ENCODE measurements around the gene PPP1CB. TPM values are rescaled to one million over a fixed set of nuclear protein-coding genes. Genes with fewer than 3 reads are reported as not detected.
"Not testable (repeated sequence)": the region's sequence is repeated elsewhere in the genome, so short reads cannot be mapped to it uniquely, and the experiment has no call there.

Gene PPP1CB
- total RNA-seq, 1 donor from 2014 or later: 491 TPM

DNA sequence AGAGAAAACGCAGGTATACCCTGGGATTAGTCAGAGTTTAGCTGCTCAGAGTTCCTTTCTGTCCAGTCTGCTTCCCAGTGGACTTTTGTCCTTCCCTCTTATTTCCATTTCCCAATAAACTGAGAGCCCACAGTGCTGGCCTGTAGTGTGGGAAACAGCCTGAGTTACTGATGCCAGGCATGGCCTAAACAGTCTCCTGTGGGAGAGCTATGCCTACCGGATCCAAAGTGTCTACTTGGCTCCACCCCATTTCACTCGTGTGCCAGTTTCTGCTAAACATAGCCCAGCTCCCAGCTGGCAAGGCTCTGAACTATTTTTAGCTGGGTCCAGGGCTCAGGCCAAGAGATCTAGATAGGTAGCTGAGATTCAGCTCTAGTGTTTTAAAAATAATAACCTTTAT lies 15.6 kb upstream of the PPP1CB start:
- peak; percentile 86 for DNase-seq (ENCODE audit: low spot score)
- intact Hi-C loops (cut with DNase I): loop anchor here (1.0 kb wide), 1 partner anchor 19 kb away; no protein-coding TSS in a partner anchor

DNA sequence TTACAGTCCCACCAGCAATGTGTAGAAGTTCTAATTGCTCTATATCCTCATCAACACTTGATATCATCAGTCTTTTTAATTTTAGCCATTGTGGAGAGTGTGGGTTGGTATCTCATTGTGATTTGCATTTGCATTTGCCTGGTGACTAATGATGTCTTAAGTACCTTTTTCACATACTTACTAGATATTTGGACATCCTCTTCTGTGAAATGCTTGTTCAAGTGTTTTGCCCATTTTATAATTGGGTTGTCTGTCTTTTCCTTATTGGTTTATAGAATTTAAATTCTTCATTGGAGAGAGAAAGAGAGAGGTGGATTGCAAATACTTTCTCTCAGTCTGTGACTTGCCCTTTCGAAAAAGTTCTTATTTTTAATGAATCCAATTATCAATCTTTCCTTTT lies 14.0 kb upstream of the PPP1CB start:
- DNase-seq (ENCODE audit: low spot score): no peak

DNA sequence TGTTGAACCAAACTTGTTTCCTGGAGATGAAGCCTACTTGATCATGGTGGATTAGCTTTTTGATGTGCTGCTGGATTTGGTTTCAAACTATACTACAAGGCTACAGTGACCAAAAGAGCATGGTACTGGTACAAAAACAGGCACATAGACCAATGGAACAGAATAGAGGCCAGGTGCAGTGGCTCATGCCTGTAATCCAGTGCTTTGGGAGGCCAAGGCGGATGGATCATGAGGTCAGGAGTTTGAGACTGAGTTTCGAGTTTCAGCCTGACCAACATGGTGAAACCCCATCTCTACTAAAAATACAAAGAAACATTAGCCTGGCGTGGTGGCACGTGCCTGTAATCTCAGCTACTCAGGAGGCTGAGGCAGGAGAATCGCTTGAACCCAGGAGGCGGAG lies 9.0 kb upstream of the PPP1CB start:
- intact Hi-C loops (cut with DNase I); DNase-seq (ENCODE audit: low spot score): not testable (repeated sequence)

More for the DNA sequence above, 14.0 kb upstream of the PPP1CB start:
- intact Hi-C loops (cut with DNase I): no loop called here

DNA sequence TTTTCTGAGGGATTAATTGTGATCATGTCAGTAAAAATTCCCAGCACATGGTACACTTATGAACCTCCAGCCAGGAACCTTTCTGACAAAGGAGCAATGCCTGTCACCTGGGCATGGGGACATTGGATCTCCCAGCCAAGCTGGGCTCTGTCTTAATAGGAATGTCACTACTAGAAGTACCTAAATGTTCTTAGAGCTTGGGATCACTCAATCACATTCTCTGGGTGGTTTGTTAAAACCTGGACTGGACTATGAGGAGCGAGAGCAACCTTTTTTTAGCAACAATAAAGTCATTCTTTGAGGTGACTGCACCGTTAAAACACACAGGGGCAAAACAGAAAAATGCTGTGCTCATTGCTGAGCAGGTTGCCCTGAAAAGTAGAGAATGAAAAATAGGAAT lies 6.4 kb upstream of the PPP1CB start:
- DNase-seq (ENCODE audit: low spot score): no peak
- intact Hi-C loops (cut with DNase I): no loop called here

DNA sequence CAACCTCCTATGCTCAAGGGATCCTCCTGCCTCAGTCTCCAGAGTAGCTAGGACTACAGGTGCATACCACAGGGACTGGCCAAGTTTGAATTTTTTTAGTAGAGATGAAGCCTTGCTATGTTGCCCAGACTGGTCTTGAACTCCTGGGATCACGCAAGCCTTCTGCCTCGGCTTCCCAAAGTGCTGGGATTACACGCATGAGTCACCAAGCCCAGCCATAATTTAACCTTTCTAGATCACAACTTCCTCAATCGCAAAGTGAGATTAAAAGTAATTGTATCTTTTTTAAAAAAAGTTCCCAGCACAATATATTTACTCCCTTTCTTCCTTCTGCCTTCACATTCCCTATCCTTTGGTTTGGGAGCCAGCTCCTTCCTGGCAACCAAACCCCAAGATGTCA lies 5.8 kb upstream of the PPP1CB start:
- DNase-seq (ENCODE audit: low spot score): no peak
- intact Hi-C loops (cut with DNase I): no loop called here

DNA sequence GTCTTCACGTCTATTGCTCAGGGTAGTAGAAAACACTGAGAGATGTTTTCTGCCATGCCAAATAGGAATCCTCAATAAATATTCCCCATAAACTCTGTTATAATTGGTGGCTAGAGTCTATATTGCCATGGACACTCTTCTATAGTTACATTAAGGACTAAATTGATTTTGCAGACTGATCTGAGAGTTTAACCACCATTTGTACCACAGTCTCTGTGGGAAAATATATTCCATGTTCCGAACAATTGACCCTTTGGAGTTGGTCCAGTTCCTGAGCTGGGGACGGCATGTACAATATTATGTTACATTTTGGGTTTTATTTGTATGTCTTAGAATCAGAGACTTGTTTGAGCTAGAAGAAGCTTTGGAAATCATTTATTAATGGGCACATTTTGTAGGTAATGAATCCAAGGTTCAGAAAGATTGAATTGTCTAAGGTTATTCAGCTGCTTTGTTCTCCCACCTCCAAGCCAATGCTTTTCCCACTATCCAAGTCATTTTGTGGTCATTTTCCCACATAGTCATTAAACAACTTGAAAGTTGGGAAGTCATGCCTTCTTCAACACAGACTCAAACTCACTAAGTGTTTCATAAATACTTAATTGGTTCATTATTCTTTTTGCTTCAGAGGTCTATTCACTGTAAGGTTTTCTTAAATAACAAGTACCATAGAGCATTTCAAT lies 5.1 kb upstream of the PPP1CB start:
- DNase-seq (ENCODE audit: low spot score): no peak
- intact Hi-C loops (cut with DNase I): no loop called here

DNA sequence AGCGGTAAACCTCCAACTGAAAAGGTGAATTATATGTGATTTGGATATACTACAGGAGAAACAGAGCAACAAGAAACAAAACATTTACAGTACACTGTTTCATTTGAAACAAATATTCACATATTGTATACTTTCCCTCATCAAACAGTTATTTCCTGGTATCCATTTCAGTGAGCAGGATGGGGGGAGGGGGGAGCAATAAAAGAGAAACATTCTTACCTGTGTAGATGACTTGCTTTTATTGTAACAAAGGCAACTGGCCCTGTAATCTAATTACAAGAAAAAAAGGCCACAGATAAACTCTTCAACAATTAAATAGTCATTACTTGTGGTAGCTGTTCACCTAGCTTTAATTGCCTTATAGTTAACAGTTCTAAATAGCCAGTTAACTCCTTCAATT lies 3.9 kb upstream of the PPP1CB start:
- no peak for DNase-seq (ENCODE audit: low spot score)

DNA sequence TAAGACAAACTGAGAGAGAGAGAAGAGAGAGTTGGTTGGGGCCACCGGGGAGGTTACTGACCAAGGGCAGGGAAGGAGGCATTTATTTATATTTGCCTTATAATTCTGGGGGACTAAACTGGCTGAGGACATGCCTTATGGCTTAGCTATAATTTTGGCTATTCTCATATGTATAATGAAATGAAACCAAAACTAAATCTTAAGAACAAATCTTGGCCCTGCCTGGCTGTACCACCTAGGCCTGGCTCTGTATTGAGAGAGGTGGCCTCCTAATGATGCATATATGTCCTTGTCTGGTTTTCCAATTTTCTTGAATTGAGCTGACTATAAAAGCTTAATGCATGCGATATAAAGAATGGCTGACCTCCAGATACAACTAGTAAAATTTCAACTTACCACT lies 3.5 kb upstream of the PPP1CB start:
- no peak for DNase-seq (ENCODE audit: low spot score)
- intact Hi-C loops (cut with DNase I): no loop called here

More for the DNA sequence above, 3.9 kb upstream of the PPP1CB start:
- intact Hi-C loops (cut with DNase I): no loop called here

DNA sequence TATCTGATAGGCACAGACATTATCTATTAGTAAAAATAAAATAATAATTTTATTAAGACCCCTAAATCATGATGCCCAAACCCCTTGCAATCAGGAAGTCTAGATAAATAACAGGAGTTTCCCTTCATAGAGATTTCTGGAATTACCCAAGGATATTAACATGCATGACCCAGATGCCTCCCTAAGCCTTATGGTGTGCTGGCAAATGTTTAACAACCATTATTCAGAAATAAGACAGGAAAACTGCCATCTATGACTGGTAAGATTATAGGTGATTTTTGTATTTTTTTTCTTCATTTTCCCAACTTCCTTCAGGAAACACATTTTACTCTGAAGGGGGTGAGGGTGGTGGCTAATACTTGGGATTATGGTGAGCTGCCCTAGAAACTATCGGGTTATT lies 2.7 kb upstream of the PPP1CB start:
- DNase-seq (ENCODE audit: low spot score): no peak
- intact Hi-C loops (cut with DNase I): no loop called here

DNA sequence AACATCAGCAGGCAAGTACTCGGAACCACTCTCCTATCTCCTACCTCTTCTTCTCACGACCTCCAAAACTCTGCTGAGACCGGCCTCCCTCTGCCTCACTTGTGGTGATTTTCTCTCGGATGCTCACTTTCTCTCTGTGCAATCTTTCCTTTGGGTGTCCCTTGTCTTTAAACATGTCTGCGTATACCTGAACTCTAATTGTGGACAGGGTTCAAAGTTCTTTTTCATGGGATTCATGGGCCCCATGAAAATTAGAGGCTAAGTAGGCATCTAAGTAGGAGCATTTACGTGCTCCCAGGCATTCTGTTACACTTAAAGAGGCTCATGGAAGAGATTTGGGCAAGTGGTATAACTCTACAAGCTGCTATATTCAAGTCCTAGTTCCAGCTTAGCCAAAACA lies 2.1 kb upstream of the PPP1CB start:
- intact Hi-C loops (cut with DNase I): no loop called here
- no peak for DNase-seq (ENCODE audit: low spot score)

DNA sequence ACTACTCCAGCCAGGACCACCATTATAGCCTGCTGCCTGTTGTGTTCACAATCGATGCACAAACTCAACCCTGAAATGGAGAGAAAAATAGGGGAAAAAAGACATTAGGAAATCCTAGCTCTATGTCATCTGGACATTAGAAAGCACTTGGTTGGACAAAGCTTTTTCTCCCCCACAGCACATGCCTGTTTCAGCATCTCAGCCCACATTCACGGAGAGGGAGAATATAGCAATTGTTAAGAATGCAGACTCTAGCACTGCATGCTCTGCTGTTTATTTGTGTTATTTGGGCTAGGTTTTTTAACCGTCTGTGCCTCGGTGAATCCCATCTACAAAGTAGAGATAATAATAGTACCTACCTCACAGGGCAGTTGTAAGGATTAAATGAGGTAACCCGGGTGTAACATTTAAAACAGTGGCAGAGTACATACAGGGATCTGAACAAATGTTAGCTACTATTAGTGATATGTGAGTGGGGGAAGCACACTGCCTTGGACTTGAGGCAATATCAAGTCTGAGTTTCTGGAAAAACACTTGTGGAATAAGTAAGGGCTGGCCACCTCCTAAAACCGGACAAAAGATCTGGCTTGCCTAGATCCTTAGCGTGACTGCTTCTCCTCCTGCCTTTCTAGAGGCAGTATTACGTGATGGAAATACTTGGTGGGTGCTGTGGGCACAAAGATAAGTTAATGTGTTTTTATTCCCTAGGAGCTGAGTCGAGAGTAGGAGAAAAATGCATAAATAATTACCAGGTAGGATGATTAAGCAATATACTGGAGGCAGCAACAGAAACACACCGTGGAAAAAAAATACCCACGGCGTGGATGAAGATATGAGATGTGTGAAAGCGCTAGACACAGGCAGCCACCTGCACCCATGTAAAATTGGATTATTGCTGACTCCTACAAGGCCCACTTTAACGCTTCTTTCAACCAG lies 1.0 kb upstream of the PPP1CB start:
- DNase-seq (ENCODE audit: low spot score): no peak
- intact Hi-C loops (cut with DNase I): loop anchor here (1.0 to 10.0 kb wide), 6 partner anchors 33 to 156 kb away; partner anchors contain the start of gene WDR43

DNA sequence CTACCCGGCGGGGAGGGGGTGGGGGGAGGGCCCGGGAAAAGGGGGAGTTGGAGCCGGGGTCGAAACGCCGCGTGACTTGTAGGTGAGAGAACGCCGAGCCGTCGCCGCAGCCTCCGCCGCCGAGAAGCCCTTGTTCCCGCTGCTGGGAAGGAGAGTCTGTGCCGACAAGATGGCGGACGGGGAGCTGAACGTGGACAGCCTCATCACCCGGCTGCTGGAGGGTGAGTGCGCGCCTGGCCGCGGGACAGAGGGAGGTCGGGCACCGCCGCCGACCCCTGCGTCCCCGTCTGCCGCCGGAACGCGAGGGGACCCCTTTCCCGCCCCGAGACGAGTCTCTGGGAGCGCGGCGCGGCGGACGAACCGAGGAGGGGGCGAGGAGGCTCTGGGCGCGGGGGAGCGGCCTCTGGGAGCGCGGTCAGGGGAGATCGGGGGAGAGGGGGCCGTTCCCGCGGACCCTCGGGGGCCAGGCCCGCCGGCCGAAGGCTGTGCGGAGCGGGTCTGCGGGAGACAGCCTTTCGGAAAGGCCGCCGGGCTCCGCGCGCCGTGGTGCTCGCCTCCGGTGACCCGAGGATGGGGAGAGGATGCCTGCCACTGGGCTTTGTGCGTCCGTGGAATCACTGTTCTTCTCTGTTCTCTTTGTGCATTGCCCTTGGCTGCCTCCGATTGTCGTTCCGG lies 463 bp downstream of the PPP1CB start:
- DNase-seq (ENCODE audit: low spot score): peak; percentile 79
- intact Hi-C loops (cut with DNase I): loop anchor here (1.0 to 10.0 kb wide), 7 partner anchors 35 to 185 kb away; partner anchors contain the start of gene WDR43

DNA sequence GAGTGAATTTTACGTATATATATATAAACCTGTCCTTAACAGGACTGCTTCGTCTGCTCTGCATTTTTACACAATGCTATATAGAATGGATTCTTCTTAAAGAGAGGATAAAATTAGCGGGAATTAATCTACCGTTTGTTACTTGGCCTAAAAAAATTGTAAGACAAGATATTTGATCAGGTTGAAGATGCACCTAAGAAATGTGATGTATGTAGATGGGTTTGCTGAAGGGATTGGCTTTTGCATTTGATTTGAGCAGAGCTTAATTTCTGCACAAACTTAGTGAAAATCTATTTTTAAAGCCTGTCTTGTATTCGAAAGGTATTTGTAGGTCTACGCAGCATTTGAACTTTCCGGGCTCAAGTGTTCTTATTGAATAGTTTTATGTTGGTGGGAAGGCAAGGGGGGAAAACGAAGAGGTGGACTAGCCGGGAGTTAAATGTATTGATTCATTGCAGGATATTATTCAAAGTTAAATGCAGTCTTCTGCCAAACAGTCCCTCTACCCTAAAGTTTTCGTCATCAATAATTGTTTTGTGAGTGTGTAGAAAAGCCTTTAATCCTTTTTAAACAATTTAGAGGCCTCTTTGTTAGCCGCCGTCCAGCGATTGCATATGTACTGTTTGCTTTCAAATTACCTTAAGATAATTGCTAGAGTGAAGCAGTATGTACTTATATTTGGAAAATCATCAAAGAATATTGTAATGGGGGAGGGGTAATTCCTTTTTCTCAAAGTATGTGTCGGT lies 1.2 kb downstream of the PPP1CB start:
- DNase-seq (ENCODE audit: low spot score): no peak
- intact Hi-C loops (cut with DNase I): loop anchor here (2.0 to 10.0 kb wide), 5 partner anchors 36 to 186 kb away; partner anchors contain the start of gene WDR43

DNA sequence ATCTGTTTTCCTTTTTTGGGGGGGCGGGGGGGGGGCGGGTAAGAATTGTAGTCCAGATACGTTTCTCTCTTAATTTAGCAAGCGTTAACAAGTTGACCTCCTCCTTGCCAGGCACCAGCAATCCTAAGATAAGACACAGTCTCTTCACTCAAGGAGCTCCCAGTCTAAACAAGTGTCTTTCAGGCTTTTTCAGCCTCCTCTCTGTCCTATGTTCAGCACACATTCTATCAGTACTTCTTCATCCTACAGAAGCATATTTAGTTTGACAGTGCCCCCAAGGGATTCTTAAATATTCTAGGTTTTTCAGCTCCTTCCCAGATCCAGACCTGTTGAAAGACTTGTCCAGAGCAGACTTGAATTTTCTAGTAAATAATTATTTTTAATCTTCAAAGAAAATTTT lies 2.7 kb downstream of the PPP1CB start:
- no peak for DNase-seq (ENCODE audit: low spot score)
- intact Hi-C loops (cut with DNase I): loop anchor here (5.0 to 10.0 kb wide), 4 partner anchors 37 to 140 kb away; partner anchors contain the start of gene WDR43

DNA sequence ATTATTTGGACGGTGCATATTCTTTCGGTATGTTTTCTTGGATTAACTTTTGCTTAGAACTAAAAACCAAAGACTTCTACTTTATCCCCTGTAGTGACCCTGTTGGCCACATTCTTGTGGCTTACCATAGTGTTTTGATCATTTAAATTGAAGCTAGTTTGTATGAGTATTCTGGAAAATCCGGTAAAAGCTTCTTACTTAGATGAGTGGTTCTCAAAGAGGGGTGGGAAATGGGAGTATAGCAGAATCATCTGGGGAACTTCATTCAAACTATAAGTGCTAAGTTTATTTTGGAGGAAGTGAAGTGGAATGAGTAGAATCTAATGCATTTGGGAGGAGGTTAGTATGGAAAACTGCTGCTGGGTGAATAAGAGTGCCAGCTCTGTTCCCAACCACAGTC lies 3.8 kb downstream of the PPP1CB start:
- no peak for DNase-seq (ENCODE audit: low spot score)
- intact Hi-C loops (cut with DNase I): loop anchor here (10.0 kb wide), 1 partner anchor 139 kb away; the partner anchor contains the start of gene WDR43

DNA sequence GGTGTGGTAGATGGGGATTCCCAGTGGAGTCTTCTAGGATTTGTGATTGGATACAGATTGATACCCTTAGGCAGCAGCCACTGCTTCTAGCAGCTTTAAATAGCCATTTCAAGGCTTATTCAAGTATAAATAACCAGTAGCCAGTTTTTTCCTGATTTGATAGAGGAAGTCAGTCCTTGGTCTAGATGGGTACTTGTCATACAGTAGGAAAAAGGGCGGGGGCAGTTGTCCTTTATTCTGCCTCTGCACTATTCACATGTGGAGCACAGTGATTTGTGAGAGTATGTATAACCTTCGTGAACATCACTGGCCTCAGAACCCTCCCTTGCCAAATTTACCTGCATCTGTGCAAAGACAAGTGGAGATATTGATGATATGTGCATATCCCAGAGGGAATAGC lies 6.8 kb downstream of the PPP1CB start:
- no peak for DNase-seq (ENCODE audit: low spot score)
- intact Hi-C loops (cut with DNase I): loop anchor here (10.0 kb wide), 1 partner anchor 136 kb away; the partner anchor contains the start of gene WDR43

DNA sequence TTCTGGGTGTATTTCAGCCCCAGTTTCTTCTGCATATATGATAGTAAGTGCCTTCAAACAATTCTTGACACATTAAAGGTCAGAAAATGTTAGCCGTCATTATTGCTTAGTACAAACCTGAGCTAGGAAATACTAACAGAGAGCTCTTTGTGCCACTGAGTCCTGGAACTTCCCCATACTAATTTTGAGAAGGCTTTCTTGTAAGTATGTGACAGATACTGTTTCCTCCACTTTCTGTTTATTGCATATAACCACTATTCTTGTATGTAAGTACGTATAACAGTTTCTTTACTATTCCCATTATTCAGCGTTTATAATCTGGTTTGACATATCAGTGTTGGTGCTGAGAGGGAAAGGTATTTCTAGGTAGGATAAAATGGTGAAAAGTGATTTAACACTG lies 9.8 kb downstream of the PPP1CB start:
- intact Hi-C loops (cut with DNase I): no loop called here
- DNase-seq (ENCODE audit: low spot score): no peak

DNA sequence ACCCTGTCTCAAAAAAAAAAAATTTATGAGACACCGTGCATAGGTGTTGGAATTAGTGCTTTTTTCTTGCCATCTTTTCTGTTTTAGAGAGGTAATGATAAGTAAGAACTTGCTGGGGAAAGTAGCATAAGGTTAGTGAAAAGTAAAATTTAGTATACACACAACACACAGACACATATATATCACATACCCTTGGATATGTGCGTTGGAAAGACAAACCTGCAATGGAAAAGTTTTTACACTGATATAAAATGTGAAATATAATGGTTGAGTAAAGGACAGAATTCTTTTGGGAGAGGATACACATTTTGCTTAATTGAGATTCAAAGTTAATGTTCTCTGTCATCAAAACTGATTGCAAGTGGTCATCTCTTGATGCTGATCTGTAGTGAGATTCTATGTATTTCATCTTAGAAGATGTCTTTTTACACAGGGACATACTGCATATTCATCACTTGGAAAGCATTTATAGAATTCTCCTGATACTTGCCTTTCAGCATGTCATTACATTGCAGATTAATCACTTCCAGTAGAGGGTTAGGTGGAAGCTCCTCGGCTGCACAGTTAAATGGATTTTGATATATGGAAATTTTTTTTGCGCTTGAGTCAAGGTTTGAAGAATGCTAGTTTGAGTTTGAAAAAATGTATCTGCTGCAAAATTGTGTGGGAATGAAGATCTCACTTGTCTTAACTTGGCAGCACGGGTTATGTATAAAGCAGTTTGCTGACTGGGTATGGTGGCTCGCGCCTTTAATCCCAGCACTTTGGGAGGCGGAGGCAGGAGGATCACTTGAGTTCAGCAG lies 13.5 kb downstream of the PPP1CB start:
- DNase-seq (ENCODE audit: low spot score): no peak
- intact Hi-C loops (cut with DNase I): no loop called here

Measured in cardiac septum (tissue), 1 donor.